Tongue (tissue), 2 donors: Measurements from ENCODE around the gene C1GALT1. TPM values are rescaled to one million over a fixed set of nuclear protein-coding genes. Genes with fewer than 3 reads are reported as not detected.
A peak's percentile ranks its signal among the peaks of the same experiment; 100 is the strongest.
"Not testable (repeated sequence)": the region's sequence is repeated elsewhere in the genome, so short reads cannot be mapped to it uniquely, and the experiment has no call there.

Experiments used
- DNase-seq: peaks from one replicate; pipeline ENCODE4 v3.0.0-alpha.2; 2015
- total RNA-seq: library from RNA; depleted of rRNA; stranded (reverse); fragments of >200 nt; gene quantifications from one replicate; pipeline ENCODE4 v1.2.3, GENCODE V29; 2014

The C1GALT1 gene
- total RNA-seq, 1 donor from 2014 or later: 30.2 TPM

DNA sequence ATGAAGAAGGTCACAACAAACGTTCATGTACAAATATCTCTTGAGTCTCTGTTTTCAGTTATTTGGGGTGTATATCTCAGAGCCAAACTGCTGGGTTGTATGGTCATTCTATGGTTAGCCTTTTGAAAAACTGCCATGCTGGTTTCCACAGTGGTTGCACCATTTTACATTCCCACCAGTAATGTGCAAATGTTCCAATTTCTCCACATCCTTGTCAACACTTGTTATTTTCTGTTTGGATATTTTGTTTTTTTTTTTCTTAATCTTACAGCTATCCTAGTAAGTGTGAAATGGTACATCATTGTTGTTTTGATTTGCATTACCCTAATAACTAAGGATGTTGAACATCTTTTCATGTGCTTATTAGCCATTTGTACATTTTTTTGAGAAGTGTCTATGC is 13.0 kb upstream of the C1GALT1 start:
- DNase-seq: no peak

DNA sequence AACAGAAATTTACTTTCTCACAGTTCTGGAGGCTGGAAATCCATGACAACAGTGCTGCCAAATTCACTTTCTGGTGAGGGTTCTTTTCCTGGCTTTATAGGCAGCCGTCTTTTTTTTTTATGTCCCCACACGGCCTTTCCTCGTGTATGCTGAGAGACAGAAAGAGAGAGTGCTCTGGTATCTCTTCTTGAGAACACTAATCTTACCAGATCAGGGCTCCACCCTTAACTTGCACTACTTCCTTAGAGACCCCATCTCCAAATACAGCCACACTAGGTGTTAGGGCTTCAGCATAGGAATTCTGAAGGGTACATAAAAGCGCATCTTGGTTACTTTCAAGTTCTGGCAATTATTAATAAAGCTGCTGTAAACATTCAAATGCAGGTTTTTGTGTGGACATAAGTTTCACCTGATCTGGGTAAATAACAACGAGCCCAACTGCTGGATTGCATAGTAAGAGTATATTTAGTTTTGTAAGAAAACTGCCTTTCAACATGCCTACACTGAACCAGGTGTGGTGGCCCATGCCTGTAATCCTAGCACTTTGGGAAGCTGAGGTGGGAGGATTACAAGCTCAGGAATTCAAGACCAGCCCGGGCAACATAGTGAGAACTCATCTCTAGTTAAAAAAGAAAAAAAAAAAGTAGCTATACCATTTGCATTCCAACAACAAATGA is 8.2 kb upstream of the C1GALT1 start:
- peak; percentile 39 for DNase-seq

DNA sequence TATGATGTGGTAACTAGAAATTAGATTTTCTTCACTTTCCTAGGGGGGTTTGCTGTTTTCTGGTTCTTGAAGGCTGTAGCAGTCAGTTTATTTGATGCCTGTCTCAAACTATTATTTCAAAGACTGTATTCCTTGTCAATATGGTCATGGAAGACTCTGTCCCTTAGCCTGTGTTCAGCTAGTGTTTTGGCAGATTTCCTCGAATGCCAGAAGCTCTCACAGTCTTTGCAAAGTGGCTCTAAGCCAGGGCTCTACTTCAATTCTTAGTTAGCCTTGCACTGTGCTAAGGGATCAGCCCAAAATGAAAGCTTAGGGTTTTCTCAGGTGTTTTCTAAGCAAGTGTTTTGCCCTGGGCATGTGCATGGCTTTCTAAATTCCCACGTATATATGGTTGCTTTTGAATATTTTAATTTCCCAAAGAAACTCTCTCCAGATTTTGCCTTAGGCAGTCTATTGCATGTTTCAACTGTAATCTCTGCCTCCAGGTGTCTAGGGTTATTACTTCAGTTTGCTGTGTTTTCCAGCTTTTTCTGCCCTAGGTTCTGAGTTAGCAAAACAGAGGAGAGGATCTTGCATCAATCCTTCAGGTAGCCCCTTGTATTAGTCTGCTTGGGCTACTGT is 7.2 kb upstream of the C1GALT1 start:
- DNase-seq: no peak

DNA sequence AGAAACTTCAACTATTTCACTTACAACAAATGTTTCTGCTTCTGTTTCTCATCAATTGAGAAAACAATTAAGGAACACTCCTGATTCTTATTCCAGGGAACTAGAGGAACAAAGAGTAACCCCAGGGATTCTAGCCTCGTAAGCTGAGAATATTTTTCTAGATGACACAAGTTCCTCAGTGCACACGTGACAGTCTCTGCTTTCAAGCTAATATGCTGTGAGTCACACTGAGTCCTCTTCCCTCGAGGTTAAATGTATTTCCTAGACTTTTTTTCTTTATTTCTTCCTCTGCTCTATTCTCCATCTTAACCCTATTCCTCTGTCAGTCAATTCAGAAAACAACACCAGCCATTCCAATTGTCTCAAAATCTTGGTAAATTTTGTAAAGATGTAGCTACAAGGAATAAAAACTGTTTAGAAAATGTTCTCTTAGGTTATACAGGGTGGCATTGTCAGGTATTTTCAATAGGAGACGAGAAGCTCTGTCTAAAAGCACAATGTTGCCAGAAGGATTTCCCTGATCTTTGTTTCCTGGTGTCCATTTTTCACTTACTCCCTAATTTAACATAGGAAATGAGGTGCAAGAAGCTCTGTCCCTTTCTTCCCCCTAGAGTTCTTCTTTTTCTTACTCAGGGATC is 5.8 kb upstream of the C1GALT1 start:
- DNase-seq: peak; percentile 36

DNA sequence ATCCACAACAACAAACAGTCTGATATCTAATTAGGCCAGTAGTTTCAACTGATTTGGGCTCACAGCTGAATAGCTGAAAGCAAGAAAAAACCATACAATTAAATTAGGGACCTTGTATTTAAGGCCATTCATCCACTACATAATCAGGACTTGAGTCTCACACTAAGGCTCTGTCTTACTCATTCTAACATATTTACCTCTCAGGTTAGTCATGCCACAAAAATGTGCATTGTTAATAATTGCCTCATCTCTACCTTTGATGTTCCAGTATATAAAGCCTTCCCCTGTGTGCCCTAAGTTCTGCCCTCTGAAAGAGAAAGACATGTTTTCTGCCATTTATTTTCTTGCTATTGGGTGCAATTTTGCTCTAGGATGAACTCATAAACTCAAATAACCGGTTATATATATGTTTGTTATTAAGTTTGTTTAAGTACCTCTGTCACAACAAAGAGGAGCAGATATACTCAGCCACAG is 5.3 kb upstream of the C1GALT1 start:
- DNase-seq: no peak

DNA sequence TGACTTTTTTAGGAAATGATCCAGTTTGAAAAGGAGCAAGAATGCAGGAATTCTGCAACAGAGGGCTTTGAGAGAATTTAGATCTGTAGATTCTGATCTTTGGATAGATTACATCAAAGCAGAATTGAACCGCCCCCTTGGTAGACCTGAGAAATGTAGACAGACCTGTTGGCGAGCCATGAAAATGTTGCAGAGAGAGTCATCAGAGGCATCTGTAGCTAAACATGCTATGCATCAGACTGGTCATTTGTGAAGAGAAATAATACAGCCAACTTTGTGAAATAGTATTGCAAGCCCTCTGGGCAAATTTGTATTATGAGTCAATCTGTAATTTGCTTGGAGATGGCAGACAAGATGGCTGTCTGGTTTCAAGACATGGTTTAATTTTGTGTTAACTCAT is 4.3 kb upstream of the C1GALT1 start:
- DNase-seq: no peak

DNA sequence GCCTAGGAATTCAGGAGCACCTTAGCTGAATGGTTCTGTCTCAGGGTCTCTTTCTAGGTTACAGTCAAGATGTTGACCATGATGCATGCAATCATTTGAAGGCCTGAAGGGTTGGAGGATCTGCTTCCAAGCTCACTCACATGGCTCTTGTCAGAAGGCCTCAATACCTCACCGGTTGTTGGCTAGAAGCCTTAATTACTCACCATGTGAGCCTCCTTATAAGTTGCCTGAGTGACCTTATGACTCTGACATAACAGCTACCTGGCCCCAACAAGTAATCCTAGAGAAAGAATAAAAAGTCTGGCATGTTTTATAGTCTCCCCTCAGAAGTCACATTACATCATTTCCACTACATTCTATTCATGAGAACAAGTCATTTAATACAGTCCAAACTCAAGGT is 3.4 kb upstream of the C1GALT1 start:
- no peak for DNase-seq

DNA sequence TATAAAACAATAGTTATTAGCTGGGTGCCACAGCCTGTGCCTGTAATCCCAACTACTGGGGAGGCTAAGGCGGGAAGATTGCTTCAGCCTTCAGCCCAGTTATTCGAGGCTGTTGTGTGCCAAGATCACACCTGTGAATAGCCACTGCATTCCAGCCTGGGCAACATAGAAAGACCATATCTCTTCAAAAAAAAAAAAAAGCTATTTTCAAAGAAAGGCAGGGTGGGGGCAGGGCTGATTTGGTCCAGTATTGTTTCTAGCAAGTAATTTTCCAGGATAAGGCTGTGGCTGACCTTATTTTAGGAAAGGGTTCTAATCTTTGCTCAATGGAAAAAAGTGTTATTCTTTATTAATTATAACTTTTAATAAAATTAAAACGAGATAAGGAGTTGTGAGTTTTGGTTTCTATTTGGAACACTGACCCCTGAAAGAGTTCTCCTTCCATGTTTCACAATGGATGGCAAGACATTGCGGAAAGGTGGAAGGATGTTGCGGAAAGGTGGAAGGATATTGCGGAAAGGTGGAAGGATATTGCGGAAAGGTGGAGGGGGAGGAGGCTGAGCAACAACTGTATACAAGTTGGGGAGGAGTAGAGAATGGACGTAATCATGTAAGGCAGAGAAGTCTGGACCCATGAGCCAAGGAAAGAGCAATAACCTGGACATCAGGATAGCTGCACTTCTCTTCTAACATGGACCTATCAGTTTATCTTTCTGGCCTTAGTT is 1.5 kb upstream of the C1GALT1 start:
- no peak for DNase-seq

DNA sequence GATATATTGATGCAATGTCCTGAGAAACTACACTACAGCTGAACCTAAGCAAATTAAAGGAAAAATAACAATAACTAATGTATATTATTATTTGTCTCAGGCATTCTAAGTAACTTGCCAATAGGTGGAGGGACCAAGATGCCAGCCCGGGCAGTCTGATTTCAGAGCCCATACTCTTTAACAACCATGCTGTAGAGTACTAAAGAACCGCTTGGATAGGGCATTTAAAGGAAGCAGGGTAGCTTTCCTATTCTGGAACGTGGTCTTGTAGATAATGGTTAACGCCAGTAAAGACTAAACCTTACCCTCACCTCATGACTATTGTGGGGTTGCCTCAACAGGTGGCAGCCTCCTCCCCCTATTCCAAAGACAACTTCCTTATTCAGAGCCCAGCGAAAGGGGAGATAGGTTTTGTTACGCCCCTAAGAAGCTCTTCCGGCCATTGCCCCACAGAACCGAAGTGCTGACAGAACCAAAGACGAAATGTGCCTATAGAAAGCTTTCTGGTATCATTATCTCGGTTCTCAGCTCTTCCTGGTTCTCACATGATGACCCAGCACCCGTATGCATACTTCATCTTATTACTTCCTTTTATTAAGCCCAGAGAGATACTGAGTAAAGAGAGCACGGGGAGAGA is 707 bp upstream of the C1GALT1 start:
- DNase-seq: peak; percentile 69

DNA sequence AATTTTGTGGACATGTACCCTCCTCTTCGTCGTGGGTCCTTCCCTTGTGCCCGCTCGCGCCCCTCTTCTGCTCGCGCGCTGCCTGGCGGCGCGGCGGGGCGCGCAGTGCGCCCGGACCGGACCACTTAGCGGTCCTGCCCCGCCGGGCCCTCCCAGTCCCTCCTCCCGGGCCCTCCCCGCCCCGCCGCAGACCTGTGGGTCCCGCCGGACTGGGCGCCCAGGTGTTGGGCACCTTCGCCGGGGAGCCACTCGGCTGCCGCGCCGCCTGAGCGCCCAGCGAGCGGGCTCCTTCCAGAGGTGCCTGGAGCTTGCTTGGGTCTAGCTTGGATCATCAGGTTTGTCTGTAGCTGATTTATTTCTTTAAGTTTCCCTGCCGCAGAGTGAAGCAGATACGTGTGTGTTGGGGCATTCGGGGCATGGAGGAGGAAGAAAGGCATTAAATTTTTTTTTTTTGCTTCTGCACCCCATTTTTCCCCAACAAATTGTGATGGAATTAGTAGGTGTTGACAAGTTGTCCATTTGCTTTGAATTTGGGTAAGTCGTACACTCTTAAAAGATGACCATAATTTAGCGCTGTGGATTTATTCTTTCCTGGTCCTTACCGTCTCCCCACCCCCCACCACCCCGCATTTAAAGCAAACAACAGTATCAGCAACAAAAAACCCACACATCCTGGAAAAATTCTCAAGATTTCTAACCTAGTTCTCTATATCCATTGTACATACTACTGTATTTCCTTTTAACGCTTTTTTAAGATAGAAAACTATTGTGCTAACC is 905 bp downstream of the C1GALT1 start:
- DNase-seq: peak; percentile 56

DNA sequence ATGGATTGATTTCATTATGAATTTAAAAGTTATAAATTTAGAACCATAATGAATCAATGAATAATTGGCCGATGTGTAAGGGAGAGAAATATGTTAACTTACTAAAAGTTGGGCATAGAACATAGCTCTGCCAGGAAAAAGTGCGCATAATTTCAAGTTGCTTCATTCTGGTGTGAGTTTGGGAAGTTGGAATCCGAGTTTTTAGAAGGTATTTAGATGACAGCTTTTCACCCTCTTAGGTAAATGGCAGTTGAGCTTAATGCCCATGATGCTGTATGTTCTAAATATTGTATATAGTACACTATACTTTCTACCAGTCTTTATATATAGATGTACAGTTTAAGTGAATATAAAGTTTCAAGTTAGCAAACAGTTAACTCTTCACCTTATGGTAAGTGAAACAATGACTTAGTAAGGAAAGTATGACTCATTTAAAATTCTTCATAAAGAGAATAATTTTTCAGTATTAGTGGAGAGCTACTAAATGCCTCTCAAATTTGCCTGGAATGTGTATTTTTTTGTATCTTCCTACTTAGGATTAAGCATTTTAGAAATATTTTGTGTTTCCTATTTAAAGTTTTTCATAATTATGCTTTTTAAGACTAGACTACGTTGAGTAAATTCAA is 1.6 kb downstream of the C1GALT1 start:
- DNase-seq: peak; percentile 24

DNA sequence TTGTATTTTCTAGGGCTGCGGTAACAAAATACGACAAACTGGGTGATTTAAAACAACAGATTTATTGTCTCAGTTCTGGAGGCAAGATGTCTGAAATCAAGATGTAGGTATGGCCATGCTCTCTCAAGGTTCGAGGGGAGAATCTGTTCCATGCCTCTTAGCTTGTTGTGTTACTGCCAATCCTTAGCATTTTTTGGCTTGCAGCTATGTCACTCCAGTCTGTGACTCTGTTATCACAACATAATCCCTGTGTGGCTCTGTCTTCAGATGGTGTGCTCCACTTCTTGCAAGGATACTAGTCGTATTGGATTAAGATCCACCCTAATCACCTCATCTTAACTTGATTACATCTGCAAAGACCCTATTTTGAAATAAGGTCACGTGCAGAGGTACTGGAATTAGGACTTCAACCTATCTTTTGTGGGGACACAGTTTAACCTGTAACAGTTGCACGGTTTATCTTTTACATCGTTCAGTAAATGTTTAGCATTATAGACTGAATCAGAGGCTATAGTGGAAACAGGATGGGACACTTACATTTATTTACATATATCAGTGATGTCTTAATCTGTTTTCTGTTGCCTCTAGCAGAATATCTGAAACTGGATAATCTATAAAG is 3.1 kb downstream of the C1GALT1 start:
- DNase-seq: no peak

DNA sequence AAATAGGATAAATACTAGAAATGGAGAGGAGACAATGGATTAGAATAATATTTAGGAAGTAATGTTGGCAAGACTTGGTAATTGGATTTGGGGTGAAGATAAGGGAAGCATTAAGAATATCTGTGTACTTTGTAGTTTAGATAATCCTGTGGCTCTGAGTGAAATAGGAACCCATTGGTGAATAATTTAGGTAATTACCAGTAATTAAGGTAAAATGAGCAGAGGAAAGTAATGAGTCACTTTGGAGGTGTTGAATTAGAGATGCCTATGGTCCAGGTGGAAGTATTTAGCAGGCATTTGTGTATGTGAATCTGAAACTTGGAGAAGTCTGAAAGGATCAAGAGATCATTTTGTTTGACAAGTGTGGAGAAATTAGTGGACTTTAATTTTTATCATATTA is 5.7 kb downstream of the C1GALT1 start:
- DNase-seq: no peak

DNA sequence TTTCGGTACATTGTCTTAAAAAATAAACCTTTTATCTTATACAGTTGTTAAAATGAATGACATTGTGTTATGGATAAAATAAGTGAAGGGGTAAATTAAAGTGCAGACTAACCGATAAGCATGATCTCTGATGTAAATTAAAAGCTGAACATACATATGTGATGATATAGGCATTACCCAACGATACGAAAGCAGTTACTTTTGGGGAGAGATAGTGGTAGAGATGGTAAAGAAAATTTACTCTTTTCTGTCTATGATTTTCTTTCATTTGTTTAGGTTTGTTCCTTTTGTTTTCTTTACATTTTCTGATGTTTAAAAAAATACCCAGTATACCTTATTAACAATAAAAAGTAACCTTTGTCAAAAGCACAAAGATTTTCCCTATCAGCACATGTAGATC is 6.4 kb downstream of the C1GALT1 start:
- no peak for DNase-seq

DNA sequence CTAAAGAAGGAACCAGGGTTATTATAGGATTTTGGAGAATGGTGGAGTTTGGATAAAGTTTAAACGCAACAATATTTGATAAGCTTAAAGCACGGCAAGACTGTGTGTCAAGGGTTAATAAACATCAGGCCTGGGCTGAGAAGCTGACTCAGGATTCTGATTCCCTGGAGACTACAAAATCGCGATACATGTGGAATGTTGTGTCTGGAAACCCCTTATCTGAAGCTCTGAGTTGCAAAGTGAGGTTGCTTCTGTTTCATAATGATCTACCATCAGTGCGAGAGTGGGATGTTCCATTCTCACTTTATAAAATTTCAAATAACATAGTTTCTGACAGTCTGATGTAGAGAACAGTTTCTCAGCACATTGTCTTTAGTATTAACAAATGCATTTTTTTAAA is 7.8 kb downstream of the C1GALT1 start:
- no peak for DNase-seq

DNA sequence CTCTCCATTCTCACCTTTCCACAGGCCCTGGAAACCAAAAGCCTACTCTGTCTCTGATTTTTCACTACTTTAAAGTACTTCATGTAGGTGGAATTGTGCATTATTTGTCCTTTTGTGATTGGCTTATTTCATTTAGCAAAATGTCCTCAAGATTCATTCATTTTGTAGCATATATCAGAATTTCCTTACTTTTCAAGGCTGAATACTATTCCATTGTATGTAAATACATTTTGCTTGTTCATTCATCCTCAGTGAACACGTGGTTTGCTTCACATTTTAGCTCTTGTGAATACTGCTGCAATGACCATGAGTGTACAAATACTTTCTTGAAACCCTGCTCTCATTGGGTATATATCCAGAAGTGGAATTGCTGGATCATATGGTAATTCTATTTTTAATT is 8.8 kb downstream of the C1GALT1 start:
- DNase-seq: no peak

DNA sequence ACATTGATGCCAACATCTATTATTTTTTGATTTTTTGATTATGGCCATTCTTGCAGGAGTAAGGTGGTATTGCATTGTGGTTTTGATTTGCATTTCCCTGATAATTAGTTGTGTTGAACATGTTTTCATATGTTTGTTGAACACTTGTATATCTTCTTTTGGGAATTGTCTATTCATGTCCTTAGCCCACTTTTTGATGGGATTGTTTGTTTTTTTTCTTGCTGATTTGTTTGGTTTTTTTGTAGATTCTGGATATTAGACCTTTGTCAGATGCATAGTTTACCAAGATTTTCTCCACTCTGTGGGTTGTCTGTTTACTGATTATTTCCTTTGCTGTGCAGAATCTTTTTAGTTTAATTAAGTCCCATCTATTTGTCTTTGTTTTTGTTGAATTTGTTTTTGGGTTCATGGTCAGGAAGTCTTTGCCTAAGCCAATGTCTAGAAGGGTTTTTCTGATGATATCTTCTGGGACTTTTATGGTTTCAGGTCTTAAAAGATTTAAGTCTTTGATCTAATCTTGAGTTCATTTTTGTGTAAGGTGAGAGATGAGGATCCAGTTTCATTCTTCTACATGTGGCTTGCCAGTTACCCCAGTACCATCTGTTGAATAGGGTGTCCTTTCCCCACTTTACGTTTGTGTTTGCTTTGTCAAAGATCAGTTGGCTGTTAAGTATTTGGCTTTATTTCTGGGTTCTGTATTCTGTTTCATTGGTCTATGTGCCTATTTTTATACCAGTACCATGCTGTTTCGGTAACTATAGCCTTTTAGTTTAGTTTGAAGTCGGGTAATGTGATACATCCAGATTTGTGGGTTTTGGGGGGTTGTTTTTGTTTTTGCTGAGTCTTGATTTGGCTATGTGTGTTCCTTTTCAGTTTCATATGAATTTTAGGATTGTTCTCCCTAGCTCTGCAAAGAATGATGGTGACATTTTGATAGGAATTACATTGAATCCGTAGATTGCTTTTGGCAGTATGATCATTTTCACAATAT is 10.7 kb downstream of the C1GALT1 start:
- DNase-seq: not testable (repeated sequence)

DNA sequence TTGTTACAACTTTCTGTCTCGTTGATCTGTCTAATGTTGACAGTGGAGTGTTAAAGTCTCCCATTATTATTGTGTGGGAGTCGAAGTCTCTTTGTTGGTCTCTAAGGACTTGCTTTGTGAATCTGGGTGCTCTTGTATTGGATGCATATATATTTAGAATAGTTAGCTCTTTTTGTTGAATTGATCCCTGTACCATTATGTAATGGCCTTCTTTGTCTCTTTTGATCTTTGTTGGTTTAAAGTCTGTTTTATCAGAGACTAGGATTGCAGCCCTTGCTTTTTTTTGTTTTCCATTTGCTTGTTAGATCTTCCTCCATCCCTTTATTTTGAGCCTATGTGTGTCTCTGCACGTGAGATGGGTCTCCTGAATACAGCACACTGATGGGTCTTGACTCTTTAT is 17.2 kb downstream of the C1GALT1 start:
- not testable (repeated sequence) for DNase-seq

DNA sequence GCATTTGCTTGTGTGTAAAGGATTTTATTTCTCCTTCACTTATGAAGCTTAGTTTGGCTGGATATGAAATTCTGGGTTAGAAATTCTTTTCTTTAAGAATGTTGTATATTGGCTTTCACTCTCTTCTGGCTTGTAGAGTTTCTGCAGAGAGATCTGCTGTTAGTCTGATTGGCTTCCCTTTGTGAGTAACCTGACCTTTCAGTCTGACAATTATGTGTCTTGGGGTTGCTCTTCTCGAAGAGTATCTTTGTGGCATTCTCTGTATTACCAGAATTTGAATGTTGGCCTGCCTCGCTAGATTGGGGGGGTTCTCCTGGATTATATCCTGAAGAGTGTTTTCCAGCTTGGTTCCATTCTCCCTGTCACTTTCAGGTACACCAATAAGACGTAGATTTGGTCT is 17.9 kb downstream of the C1GALT1 start:
- not testable (repeated sequence) for DNase-seq
